ENCODE results near the gene KRT15.

GRCh38 chr17:41546819-41547218, 28.1 kb upstream of the KRT15 start:
- no peak for TF ChIP-seq POLR2A (IDR thresholded peaks at IDR 0.05)
- no peak for TF ChIP-seq CTCF (IDR thresholded peaks at IDR 0.05)
